Activated CD8-positive, alpha-beta T cell treated with anti-CD3 and anti-CD28 coated beads, Interleukin-2, amount 10 ng/mL, durations not matched to agents 7 days and 5 days (primary cell): ENCODE data around the gene KCNG2. TPM values are rescaled to one million over a fixed set of nuclear protein-coding genes. Genes with fewer than 3 reads are reported as not detected.

Experiments used
- ATAC-seq: fragments of 150-1000 bp; cut with Tn5 transposase; one replicate; pipeline ENCODE4 v1.10.0; 2021; ENCODE audit warnings: moderate library complexity
- CTCF ChIA-PET: fragments of 350-600 bp; sonication (Branson Sonifier 250); formaldehyde crosslinking; loops from one replicate; lab custom pipeline; 2021; ENCODE audit warnings: antibody characterized with exemption; lab: Charles Lee
- POLR2A ChIA-PET: fragments of 350-600 bp; sonication (Branson Sonifier 250); formaldehyde crosslinking; loops from one replicate; lab custom pipeline; 2021; ENCODE audit warnings: antibody characterized with exemption; lab: Charles Lee
- DNase-seq: peaks from one replicate; pipeline ENCODE4 v3.0.0-alpha.2; 2020
- H3K27ac Mint-ChIP-seq: one replicate; pipeline ENCODE4 v1.8.0; 2021; ENCODE audit warnings: mild to moderate bottlenecking, mixed read lengths
- H3K27me3 Mint-ChIP-seq: one replicate; pipeline ENCODE4 v1.8.0; 2021; ENCODE audit warnings: low read depth, mixed read lengths
- H3K36me3 Mint-ChIP-seq: one replicate; pipeline ENCODE4 v1.8.0; 2021; ENCODE audit warnings: low read depth, mixed read lengths
- H3K4me1 Mint-ChIP-seq: one replicate; pipeline ENCODE4 v1.8.0; 2021; ENCODE audit warnings: low read depth, mixed read lengths
- H3K4me3 Mint-ChIP-seq: one replicate; pipeline ENCODE4 v1.8.0; 2021; ENCODE audit warnings: mild to moderate bottlenecking, mixed read lengths
- H3K9me3 Mint-ChIP-seq: one replicate; pipeline ENCODE4 v1.8.0; 2022; ENCODE audit warnings: mixed read lengths; ENCODE audit not compliant: insufficient read depth
- total RNA-seq, 2 experiments: library from RNA; stranded (reverse); gene quantifications; one replicate each; pipeline ENCODE4 v1.2.3, GENCODE V29; 2021

KCNG2 gene
- total RNA-seq, 2 experiments from 2014 or later: not detected

- Mint-ChIP-seq H3K4me3 (no peak overlapping the region), H3K36me3 (no peaks in the 10 kb centered on the region), H3K27ac (no peak overlapping the region), H3K27me3 (no peaks in the 10 kb centered on the region), H3K4me1 (no peaks in the 10 kb centered on the region), H3K9me3 (peaks cover 10% of the 10 kb centered on the region)
- ChIA-PET POLR2A (no interaction called here), CTCF (no interaction called here)
- no peak for DNase-seq
- no peak for ATAC-seq
Observed at GRCh38 chr18:79884963-79885728, 87.4 kb downstream of the KCNG2 start.

GRCh38 chr18:79887181-79888000, 89.7 kb downstream of the KCNG2 start:
- ATAC-seq: no peak
- Mint-ChIP-seq H3K27ac (no peak overlapping the region), H3K4me3 (no peak overlapping the region), H3K36me3 (no peaks in the 10 kb centered on the region), H3K4me1 (no peaks in the 10 kb centered on the region), H3K9me3 (peaks cover 18% of the 10 kb centered on the region), H3K27me3 (no peaks in the 10 kb centered on the region)
- CTCF ChIA-PET: no interaction called here
- POLR2A ChIA-PET: no interaction called here
- DNase-seq: no peak

- Mint-ChIP-seq H3K27ac (no peak overlapping the region), H3K27me3 (no peaks in the 10 kb centered on the region), H3K36me3 (no peaks in the 10 kb centered on the region), H3K4me1 (no peaks in the 10 kb centered on the region), H3K4me3 (no peak overlapping the region), H3K9me3 (peaks cover 19% of the 10 kb centered on the region)
- ATAC-seq (no peak), DNase-seq (no peak)
- ChIA-PET POLR2A (no interaction called here), CTCF (no interaction called here)
Observed at GRCh38 chr18:79888016-79888415, 90.3 kb downstream of the KCNG2 start.

DNA sequence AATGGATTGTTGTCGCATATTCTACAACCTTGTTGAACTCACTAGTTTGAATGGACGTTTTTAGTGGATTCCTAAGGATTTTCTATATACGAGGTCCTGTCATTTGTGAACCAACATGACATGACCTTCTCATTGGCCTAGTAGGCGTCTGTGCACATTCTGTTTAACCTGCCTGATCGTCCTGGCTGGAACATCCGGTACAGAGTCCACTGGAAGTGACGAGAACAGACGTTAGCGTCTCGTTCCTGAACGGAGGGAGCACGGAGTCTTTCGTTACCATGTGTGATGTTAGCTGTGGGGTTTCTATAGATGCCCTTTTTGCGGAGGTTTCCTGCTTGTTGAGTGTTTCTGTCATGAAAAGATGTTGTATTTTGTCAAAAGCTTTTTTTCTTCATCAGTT, 91.8 kb downstream of the KCNG2 start:
- no peaks in the 10 kb centered on the region for H3K4me1 Mint-ChIP-seq
- no peak overlapping the region for H3K4me3 Mint-ChIP-seq
- CTCF ChIA-PET: no interaction called here
- no peaks in the 10 kb centered on the region for H3K27me3 Mint-ChIP-seq
- H3K9me3 Mint-ChIP-seq: peaks cover 19% of the 10 kb centered on the region
- DNase-seq (no peak), ATAC-seq (no peak)
- no peaks in the 10 kb centered on the region for H3K36me3 Mint-ChIP-seq
- H3K27ac Mint-ChIP-seq: no peak overlapping the region
- POLR2A ChIA-PET: no interaction called here

- Mint-ChIP-seq H3K36me3 (no peaks in the 10 kb centered on the region), H3K9me3 (peaks cover 19% of the 10 kb centered on the region), H3K27me3 (peaks cover 2% of the 10 kb centered on the region), H3K27ac (no peak overlapping the region), H3K4me3 (no peak overlapping the region), H3K4me1 (no peaks in the 10 kb centered on the region)
- ATAC-seq (no peak), DNase-seq (no peak)
- ChIA-PET POLR2A (no interaction called here), CTCF (no interaction called here)
Observed at GRCh38 chr18:79890674-79891073, 92.9 kb downstream of the KCNG2 start.

DNA sequence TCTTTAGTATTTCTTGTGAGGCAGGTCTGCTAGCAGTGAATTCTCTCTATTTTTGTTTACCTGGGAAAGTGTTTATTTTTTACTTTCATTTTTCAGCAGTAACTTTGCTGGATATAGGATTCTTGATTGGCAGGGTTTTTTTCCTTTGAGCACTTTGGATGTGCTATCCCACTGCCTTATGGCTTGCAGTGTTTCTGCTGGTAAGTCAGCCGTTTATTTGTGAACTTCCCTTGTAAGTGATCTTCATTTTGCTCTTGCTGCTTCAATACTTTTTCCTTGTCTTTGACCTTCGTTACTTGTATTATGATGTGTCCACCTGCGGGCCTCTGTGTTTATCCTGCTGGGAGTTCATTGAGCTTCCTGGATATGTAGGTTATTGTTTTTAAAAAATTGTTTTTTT, 99.0 kb downstream of the KCNG2 start:
- ATAC-seq: no peak
- Mint-ChIP-seq H3K4me1 (no peaks in the 10 kb centered on the region), H3K4me3 (no peak overlapping the region), H3K9me3 (peaks cover 24% of the 10 kb centered on the region), H3K27ac (no peak overlapping the region), H3K27me3 (peaks cover 2% of the 10 kb centered on the region), H3K36me3 (peaks cover 9% of the 10 kb centered on the region)
- DNase-seq: no peak
- ChIA-PET POLR2A (no interaction called here), CTCF (no interaction called here)

DNA sequence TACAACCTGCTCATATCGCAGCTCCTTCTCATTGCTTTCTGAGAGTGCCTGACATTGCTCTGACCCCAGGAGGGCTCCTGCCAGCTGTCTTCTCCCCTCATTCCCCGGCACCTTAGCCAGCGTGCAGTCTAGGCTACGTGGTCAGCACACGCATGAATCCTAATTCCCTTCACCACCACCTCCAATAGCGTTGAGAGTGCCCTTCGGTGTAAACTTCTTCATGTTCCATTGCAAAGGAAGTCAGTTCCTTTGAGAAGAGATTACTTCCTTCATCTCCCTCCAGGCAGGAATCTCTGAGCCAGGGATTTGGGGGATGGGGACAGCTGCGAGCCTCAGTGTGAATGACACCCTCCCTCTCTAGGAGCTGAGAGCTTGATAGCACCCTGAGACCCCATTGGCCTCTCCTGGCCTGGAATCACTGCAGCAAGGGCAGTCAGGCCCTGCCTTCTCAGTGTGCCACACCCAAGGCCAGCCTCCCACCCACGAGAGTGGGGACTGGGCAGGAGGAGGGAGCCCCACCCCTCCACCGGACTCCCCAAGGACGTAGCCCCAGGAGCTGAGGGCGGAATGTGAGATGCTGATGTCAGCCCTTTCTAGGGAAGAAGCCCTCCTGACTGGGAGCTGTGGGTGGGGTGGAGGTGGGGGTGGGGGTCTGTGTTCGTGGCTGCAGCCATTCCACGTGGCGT, 100.3 kb downstream of the KCNG2 start:
- Mint-ChIP-seq H3K27me3 (peaks cover 2% of the 10 kb centered on the region), H3K4me3 (no peak overlapping the region), H3K36me3 (peaks cover 14% of the 10 kb centered on the region), H3K27ac (no peak overlapping the region), H3K4me1 (no peaks in the 10 kb centered on the region), H3K9me3 (peaks cover 19% of the 10 kb centered on the region)
- ChIA-PET CTCF (no interaction called here), POLR2A (no interaction called here)
- ATAC-seq (no peak), DNase-seq (no peak)

DNA sequence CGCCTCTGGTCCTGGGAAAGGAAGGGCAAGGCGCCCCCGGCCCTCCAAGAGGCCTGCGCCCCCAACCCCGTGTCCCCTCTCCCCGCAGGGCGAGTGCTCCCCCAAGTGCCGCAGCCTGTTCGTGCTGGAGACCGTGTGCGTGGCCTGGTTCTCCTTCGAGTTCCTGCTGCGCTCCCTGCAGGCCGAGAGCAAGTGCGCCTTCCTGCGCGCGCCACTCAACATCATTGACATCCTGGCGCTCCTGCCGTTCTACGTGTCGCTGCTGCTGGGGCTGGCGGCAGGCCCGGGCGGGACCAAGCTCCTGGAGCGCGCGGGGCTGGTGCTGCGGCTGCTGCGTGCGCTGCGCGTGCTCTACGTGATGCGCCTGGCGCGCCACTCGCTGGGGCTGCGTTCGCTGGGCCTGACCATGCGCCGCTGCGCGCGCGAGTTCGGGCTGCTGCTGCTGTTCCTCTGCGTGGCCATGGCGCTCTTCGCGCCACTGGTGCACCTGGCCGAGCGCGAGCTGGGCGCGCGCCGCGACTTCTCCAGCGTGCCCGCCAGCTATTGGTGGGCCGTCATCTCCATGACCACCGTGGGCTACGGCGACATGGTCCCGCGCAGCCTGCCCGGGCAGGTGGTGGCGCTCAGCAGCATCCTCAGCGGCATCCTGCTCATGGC, 101.3 kb downstream of the KCNG2 start:
- no peak for DNase-seq
- H3K27ac Mint-ChIP-seq: no peak overlapping the region
- ChIA-PET CTCF (no interaction called here), POLR2A (no interaction called here)
- peaks cover 19% of the 10 kb centered on the region for H3K9me3 Mint-ChIP-seq
- no peak overlapping the region for H3K4me3 Mint-ChIP-seq
- peaks cover 14% of the 10 kb centered on the region for H3K36me3 Mint-ChIP-seq
- peaks cover 2% of the 10 kb centered on the region for H3K27me3 Mint-ChIP-seq
- H3K4me1 Mint-ChIP-seq: no peaks in the 10 kb centered on the region
- no peak for ATAC-seq

- H3K4me3 Mint-ChIP-seq: no peak overlapping the region
- ChIA-PET POLR2A (no interaction called here), CTCF (no interaction called here)
- H3K4me1 Mint-ChIP-seq: no peaks in the 10 kb centered on the region
- H3K9me3 Mint-ChIP-seq: peaks cover 19% of the 10 kb centered on the region
- H3K27ac Mint-ChIP-seq: no peak overlapping the region
- DNase-seq (no peak), ATAC-seq (no peak)
- peaks cover 14% of the 10 kb centered on the region for H3K36me3 Mint-ChIP-seq
- peaks cover 2% of the 10 kb centered on the region for H3K27me3 Mint-ChIP-seq
Observed at GRCh38 chr18:79899609-79900445, 102.1 kb downstream of the KCNG2 start.

- ChIA-PET CTCF (no interaction called here), POLR2A (no interaction called here)
- DNase-seq (no peak), ATAC-seq (no peak)
- Mint-ChIP-seq H3K27me3 (no peaks in the 10 kb centered on the region), H3K9me3 (peaks cover 19% of the 10 kb centered on the region), H3K4me3 (no peak overlapping the region), H3K4me1 (peaks cover under 1% of the 10 kb centered on the region), H3K36me3 (peaks cover 14% of the 10 kb centered on the region), H3K27ac (no peak overlapping the region)
Observed at GRCh38 chr18:79900610-79901570, 103.2 kb downstream of the KCNG2 start.
